ENCODE results near the gene POLN. TPM values are rescaled to one million over a fixed set of nuclear protein-coding genes. Genes with fewer than 3 reads are reported as not detected.

POLN gene
- total RNA-seq, 1 donor from 2014 or later = 2.2 TPM

DNA sequence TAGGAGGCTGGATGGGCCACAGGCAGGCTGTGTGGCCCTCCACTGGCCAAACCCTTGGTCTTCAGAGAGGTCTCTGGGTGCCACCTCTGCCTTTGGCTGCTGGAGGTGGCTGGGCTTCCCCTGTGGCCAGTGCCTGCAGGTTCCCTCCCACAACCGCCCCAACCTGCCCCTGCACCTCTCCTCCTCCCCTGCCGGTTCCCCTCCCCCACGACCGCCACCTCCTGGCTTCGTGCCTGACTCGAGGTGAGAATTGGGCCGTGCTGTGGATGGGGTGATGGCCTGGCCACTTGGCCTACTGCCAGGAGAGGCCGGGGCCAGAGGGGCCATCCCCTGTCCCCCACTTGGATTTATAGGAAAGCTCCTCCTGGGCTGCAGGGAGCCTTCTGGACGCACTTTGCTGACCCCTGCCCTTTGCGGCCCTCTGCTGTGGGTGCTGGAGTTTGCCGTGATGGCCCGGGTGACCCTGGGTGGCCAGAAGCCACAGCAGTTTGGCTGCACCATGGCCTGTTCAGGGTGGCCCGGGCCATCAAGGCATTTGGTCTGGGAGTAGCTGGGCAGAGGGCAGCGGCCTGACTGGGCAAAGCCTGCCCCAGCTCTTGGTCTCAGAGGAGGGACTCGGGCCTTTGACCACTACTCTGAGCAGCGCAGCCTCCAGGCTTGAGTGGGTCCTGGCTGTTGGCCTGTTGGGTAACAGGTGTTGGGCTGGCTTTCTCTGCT lies 179.0 kb downstream of the POLN start:
- ATAC-seq = peak; percentile 50
- DNase-seq (ENCODE audit: low spot score) = no peak

DNA sequence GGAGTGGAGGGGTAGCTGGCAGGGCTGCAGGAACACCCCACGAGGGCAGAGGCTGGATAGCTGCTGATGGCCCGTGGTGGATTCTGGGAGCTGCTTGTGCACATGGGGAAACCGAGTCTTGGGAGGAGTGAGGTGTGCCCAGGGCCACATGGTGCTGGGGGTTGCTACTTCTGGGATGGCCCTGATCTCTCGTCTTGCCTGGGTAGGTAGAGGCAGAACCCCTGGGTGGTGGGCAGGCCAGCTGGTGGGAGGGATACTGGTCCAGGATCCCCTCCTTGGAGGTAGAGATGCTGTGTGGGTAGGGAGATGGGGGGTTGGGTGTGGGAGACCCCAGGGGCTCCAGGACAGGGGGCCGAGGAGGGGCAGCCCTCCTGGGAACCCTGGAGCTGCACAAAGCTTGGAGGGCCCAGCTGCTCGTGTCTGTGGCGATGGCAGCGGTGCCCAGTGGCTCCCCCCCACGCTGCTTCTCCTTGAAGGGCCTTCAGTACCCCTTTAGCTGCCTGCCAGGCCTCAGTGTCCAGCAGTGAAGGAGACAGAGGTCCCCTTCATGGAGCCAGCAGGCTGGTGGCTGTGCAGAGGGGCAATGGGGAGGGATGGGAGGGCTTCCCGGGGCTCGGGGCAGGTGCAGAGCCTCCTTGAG lies 179.6 kb downstream of the POLN start:
- ATAC-seq = no peak
- DNase-seq (ENCODE audit: low spot score) = no peak

DNA sequence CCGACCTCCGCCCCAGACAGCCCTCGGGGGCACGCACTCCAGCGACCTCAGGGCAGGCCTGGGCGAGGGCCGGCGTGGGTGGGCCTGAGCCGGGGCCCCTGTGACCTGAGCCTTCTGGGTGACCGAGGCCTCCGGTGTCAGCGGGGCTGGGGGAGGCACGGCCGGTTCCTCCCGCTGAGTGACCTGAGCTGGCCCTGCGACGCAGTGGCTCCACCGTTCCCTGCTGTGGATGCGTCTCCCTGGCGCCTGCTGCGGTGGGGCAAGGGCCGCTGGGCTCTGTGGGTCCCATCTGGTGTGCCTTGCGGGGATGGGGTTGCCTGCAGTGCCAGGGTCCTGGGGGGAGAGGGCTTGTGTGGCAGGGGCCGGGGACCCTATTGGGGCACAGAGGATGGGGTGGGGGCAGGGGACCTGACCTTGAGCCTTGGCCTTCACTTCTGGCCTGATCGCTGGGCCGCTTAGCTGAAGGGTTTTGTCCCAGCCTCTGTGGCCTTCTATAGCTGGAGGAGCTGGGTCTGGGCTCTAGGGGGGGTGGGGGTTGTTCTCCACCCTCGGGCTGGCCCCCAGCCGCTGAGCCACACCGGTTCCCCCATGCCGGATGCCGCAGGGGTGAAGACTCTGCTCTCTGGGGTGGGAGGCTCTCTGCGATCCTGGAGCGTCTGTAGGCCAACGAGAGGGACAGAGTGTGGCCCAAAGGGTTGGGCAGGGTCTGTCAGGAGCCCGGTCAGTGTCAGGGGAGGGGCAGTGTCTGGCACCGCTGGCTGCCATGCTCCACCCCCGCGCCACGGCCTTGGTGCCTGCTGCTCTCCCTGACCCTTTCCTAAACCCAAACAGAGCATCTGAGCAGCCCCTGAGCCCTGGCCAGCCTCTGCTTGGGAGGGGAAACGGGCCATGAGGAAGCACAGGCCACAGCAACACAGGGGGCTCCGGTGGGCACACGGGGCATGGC lies 180.5 kb downstream of the POLN start:
- DNase-seq (ENCODE audit: low spot score) = no peak

DNA sequence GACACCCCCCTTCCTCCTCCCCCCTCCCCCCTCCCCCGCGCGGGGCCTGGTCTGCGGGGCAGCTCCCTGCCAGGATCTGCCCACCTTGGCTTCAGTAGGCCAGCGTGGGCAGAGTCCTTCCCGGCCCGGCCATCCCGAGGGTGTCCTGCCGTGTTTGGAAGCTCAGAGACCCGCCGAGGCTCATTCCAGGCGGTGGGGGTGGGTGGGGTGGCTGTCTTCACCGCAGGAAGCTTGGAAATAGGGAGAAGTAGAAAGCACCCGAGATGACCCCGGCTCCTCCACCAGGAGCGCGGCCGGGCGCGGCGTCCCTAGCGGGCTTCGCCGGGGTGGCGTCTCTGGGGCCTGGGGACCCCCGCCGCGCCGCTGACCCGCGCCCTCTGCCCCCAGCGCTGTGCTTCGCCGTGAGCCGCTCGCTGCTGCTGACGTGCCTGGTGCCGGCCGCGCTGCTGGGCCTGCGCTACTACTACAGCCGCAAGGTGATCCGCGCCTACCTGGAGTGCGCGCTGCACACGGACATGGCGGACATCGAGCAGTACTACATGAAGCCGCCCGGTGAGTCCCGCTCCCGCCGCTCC lies 181.2 kb downstream of the POLN start:
- ATAC-seq = peak; percentile 48
- no peak for DNase-seq (ENCODE audit: low spot score)

More for the DNA sequence above, 180.5 kb downstream of the POLN start:
- peak; percentile 3 for ATAC-seq

DNA sequence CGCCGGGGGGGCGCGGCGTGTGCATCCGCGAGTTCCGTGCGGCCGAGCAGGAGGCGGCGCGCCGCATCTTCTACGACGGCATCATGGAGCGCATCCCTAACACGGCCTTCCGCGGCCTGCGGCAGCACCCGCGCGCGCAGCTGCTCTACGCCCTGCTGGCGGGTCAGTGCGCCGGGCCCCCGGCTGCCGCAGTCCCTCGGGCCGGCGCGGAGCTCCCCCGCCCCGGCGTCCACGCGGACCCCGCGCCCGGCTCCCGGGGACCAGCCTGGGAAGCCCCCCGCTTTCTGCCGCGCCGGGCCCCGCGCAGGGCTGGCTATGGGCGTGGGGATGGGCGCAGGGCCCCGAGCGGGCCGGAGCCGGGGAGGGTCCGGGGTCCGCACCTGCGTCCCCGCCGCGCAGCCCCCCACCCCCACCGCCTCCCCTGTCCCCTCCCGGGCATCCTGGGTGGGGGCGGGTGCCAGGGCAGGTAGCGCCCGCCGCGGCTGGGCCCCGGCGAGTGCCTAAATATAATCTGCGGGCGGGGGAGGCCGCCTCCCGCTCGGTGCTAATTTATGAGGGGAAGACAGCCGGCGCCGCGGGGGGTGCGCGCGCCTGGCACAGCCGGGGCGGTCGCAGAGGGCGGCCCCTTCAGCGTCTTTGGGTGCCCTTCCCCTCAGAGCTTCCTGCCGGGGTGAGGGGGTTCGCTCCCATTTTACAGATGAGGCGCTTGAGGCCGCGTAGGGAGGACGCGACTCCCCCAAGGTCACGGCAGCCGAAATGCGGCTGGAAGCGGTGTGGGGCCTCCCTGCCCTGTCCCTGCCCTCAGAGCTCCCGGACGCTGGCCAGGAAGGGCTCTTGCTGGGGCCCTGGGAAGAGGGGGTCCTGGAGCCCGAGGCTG lies 182.0 kb downstream of the POLN start:
- no peak for DNase-seq (ENCODE audit: low spot score)
- no peak for ATAC-seq

DNA sequence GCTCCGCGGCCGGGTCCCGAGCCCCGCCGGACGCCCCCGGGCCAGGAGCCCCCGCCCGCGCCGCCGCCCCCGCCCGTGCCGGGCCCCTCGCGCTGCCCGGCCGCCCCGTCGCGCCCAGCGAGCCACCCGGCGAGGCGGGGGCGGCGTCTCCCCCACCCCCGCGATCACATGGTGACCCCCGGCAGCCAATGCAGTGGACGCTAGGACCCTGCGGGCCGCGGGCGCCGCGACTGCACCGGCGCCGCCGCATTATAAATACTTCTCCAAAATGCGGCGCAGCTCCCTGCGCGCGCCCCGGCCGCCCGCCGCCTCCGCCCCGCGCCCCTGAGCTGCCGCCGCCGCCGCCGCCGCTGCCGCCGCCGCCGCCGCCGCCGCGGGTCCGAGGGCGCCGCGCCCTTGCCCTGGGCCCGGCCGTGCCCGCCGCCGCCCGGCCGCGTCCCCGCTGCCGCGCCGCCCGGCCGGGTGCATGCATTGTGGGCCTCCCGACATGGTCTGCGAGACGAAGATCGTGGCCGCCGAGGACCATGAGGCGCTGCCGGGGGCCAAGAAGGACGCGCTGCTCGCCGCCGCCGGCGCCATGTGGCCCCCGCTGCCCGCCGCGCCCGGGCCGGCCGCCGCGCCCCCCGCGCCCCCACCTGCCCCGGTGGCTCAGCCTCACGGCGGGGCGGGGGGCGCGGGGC lies 182.7 kb downstream of the POLN start, which contains the start of gene NAT8L:
Gene NAT8L, plus strand, starts transcription at position 282 of the 680 bp plus-strand sequence. Its CDS starts 185 bp downstream, at position 467.
- ATAC-seq = peak; percentile 23
- DNase-seq (ENCODE audit: low spot score) = no peak

DNA sequence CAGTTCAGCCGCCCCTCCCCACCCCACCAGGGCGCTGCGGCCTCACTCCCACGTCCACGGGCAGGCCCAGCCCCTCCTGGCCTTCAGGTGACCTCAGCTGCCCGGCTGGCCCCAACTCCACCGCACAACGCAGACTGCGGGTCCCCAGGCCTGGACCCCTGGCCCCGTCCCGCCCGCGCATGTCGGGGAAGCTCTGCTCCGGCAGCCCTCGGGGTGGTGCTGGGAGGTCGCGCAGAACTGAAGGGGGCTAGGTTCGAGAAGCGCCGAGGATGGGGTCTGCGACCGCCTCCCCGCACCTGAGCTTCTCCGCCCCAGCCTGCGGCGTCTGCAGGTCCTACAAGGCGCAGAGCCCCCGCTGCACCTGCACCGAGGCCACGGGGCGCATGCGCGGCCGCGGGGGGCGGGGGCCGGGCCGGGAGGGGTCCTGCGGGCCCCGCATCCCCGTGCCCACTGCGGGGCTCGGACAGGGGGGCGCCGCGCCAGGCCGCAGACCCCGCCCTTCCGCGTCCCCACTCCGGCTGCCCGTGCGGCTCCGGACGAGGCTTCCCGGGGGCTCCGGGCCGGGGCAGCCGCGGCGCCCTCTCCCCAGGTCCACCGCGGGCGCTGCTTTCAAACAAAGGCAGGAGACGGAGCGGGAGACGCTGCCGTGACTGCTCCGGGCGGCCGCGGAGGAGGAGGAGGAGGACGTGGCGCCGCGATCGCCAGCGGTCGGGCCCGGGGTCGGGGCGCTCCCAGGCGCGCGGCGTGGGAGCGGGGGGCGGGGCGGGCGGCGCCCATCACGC lies 183.5 kb downstream of the POLN start:
- no peak for DNase-seq (ENCODE audit: low spot score)
- ATAC-seq = no peak

DNA sequence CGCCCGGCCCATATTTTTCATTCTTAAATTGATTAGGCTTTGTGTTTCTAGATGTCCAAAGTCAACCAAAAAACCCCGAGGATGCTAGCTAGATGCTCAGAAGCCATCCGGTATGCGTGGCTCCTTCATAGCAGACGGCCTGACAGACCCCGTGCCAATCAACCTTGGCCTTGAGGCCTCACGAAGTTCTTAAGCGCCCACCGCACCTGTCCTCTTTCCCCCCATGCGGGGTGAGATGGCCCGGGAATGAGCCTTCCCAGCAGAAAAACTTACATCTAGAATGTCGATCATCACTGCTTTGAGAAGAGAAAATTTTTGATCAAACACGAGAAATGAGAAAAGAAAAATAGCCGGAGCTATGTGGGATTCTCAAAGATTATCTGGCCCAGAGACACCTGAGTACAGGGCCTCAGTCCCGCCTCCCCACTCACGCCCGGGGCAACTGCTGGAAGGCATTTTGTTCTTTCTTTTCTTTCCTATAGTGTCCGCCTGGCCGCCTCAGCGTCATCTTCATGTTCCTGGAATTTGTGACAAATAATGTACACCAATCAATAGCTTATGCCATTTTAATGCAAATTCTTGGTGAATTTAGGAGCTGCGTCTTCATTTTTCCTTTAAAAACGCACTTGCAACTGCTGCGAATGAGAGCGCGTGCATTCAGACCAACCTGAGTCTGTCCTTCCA lies 184.4 kb downstream of the POLN start:
- ATAC-seq (no peak), DNase-seq (ENCODE audit: low spot score) (no peak)

DNA sequence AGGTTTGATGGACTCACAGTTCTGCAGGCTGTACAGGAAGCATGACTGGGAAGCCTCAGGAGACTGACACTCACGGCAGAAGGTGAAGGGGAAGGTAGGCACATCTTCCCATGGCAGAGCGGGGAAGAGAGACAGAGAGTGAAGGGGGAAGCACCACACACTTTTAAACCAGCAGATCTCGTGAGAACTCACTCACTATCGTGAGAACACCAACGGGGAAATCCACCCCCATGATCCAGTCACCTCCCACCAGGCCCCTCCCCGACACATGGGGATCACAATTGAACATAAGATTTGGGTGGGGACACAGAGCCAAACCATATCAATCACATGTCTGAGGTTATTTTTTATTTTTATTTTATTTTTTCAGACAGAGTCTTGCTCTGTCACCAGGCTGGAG lies 187.7 kb downstream of the POLN start:
- no peak for ATAC-seq
- DNase-seq (ENCODE audit: low spot score) = no peak

DNA sequence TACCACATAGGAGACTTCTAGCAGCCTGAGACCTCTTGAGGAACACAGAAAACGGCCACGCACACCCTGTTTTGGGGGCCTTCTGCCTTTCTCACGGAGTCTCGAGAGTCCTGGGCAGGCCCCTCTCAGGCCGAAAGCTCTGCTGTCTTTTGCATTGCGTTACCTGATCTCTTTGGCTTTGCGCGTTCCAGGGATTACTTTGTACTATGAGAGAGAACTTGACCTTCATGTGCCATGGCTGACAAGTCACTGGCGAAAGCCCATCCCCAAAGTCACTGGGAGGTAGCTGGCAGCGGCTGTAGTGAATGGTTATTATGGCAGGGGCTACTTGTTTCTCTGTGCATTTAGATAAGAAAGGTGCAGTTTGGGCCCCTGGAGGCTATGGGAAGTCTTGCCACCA lies 190.8 kb downstream of the POLN start:
- ATAC-seq (no peak), DNase-seq (ENCODE audit: low spot score) (no peak)

DNA sequence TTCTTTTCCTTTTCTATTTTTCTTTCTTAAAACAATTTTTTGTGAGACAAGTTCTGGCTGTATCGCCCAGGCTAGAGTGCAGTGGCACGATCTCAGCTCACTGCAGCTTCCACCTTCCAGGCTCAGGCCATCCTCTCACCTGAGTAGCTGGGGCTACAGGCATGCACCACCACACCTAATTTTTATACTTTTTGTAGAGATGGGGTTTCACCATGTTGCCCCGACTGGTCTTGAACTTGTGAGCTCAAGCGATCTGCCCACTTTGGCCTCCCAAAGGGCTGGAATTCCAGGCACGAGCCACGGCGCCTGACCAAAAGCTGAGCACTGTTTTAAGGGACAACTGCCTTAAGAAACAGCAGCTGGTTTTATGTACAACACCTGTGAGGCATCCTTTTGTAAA lies 192.1 kb downstream of the POLN start:
- no peak for ATAC-seq
- no peak for DNase-seq (ENCODE audit: low spot score)

DNA sequence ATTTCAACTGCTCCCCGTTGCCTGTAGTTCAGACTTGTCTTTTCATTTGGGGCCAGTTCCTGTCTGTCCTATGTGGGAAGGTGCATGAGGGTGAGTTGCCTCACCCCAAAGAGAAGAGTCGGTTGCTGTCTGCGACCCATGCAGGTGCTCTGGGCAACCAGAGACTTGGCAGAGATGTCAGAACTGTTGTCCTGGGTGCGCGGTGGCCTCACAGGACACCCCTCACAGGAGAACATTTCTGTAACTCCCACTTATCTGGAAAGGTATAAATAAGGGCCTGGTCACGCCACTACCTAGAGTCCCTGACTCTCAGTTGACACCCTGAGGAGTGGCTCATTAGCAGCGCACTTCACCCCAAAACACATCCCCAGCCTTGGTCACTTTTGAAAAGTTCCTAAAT lies 192.5 kb downstream of the POLN start:
- no peak for DNase-seq (ENCODE audit: low spot score)
- ATAC-seq = no peak

DNA sequence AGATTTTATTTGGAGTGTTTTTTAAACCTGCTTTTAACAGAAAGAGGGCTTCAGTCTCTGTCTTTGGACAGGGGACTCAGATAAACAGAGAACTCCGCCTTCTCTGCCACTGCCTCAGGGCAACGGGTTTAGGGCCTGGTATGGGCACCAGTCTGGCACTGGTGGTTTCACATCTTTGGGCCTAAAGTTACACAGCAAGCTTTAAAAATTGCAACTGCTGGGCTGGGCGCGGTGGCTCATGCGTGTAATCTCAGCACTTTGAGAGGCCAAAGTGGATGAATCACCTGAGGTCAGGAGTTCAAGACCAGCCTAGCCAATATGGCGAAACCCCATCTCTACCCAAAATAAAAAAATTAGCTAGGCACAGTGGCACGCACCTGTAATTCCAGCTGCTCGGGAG lies 193.1 kb downstream of the POLN start:
- ATAC-seq = no peak
- no peak for DNase-seq (ENCODE audit: low spot score)

DNA sequence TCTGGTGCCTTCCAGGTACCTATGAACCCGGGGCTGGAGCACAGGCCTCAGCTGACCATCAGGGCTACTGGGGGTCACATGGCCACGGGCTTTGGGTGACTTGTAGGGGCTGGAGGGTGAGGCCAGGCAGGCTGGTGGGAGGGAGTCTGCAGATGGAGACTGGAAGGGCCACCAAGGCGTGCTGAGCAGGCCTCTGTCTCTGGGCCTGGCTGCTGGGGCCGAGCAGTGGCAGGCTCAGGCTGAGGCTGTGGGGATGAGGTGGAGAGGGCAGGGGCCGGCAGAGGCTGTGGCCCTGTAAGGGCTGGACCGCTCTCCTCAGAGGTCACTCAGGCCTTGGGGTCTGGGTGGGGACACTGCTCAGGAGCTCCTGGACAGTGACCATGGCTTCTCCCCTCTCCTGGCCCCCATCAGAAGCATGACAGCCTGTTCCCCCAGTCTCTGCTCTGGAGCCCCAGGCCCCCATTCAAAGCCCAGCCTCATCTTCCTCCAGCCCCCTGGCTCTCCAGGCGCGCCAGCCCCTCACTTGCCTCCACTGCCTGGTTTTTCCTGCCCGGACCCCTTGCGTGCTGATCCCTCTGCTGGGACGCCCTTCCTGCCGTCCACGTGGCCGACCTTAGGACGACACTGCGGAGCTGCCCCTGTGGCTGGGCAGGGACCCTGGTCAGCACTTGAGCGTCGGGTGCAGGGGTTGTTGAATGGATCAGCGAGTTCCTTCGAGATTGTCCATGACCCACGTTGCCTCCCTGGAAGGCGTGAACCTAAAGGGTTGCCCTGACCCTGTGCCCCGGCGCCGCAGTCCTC lies 193.9 kb downstream of the POLN start:
- ATAC-seq = no peak
- no peak for DNase-seq (ENCODE audit: low spot score)

DNA sequence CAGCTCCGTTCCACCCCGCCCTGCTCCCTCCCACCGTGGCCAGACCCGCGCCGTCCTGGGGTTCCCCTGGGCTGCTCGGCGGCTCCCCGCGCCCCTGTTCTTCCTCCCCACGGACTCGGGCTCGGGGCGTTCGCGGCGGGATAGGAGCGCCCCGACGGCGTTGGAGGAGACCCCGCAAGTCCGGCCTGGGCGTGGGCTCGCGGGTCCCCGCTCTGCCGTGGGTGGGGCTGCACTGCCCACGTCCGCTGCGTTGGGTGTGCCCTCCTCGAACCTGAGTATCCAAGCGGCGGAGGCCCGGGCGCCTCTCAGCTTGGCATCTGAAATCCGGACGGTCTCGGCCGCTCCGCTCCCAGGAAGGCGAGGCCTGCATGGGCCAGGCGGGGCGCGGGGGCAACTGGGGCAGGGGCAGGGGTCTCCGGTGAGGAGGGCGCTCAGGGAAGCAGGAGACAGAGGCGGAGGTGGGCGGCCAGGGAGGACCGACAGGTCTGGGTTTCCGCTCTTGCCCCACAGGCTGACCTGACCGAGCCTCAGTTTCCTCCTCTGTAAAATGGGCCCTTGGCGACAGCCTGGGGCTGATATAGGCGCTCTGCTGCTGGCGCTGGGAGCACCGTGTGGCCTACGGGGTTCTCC lies 194.8 kb downstream of the POLN start:
- DNase-seq (ENCODE audit: low spot score) (no peak), ATAC-seq (no peak)

DNA sequence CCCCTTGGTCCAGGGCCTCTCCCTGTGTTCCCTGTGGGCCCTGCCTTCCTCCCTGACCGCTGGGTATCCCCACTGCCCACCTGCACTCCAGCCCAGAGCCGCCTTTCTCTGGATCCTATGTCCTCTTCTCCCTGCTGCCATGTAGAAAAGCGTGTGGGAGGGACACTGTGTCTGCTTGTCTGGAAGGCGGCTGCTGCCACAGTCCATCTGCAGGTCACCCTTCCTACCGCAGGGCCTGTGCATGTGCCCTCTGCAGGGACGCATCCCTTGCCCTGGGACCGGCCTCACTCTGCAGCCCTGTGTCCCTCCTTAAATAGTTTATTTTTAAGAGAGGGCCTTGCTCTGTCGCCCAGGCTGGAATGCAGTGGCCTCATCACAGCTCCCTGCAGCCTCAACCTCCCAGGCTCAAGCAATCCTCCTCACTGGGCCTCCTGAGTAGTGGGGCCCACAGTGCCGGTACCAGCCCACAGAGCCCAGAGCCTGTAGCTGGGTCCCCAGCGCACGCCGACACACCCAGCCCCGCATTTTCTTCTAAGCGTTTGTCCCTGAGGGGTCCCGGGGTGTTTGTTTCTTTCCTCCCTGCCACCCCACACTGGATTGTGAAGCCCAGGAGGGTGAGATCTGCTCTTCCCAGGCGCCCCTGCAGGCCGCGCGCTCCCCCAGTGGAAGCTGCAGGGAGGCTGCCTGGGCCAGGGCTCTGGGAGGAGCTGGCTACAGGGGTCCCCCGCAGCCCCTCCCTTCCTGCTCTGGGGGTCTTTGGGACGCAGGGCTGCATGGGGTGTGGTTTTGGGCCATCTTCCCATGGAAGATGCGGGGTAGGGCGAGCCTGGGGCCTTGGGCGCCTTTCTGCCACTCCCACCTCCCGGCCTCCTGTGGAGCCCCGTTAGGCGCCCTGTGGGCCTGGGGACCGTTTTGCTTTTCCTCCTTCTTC lies 195.6 kb downstream of the POLN start:
- DNase-seq (ENCODE audit: low spot score) = no peak
- no peak for ATAC-seq
